Mammary epithelial cell (primary cell): ENCODE measurements around the gene CDADC1.

Experiments
- EZH2 ChIP-seq: IDR thresholded peaks from 2 replicates; pipeline ENCODE4 v1.6.1; 2012; ENCODE audit warnings: low read length, inconsistent platforms, borderline replicate concordance
- TF ChIP-seq, protein P1 (sequence below), 2 donors: IDR thresholded peaks in 1 of 2; conservative IDR thresholded peaks in 1 of 2; 2 replicates each; pipeline ENCODE4 v1.5.1; 2011 to 2012; ENCODE audit warnings: inconsistent platforms in 2 of 2, low read length in 2 of 2, mild to moderate bottlenecking in 2 of 2, control low read depth in 1 of 2, low read depth in 1 of 2; ENCODE audit not compliant: insufficient read depth in 1 of 2; ENCODE audit errors: extremely low read depth in 1 of 2

DNA sequence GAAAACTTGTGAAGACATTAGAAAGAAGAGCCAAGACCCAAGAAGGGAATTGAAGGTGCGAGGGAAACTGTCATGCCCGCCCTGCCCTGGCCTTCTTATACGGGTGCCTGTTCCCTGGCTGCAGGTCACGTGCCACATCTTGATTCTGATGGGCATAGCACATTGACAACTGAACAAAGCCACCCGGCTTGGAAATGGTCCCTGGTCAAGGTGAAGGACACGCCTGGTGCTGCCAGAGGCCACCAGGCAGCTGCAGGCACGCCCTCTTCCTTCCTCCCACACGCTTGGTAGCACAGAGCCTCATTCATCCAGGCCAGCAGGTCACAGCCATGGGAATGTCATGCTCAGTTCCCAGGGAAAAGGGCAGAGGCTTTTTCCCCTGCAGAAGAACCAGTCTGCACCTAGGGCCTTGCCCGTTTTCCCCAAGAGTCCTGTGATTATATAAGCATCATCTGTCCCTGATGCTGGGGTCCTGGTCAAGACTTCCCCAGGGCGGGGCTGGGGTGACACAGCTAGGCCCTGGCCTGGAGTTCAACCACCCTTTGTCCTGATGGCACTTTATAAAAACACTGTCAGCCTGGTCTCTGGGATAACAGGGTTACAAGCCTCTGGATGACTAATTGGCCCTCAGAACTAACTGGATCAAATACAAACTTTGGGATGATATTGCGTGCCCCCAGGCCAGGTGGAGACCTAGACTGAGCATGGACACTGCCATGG is 56.0 kb downstream of the CDADC1 start:
- TF ChIP-seq, protein P1, sequence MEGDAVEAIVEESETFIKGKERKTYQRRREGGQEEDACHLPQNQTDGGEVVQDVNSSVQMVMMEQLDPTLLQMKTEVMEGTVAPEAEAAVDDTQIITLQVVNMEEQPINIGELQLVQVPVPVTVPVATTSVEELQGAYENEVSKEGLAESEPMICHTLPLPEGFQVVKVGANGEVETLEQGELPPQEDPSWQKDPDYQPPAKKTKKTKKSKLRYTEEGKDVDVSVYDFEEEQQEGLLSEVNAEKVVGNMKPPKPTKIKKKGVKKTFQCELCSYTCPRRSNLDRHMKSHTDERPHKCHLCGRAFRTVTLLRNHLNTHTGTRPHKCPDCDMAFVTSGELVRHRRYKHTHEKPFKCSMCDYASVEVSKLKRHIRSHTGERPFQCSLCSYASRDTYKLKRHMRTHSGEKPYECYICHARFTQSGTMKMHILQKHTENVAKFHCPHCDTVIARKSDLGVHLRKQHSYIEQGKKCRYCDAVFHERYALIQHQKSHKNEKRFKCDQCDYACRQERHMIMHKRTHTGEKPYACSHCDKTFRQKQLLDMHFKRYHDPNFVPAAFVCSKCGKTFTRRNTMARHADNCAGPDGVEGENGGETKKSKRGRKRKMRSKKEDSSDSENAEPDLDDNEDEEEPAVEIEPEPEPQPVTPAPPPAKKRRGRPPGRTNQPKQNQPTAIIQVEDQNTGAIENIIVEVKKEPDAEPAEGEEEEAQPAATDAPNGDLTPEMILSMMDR (conservative IDR thresholded peaks at IDR 0.05 in 1 of 2, IDR thresholded peaks at IDR 0.05 in 1 of 2; ENCODE audit: extremely low read depth in 1 of 2, insufficient read depth in 1 of 2, low read depth in 1 of 2, low read length in 2 of 2) = no peak
- TF ChIP-seq EZH2 = no peak
